Neutrophil (primary cell): ENCODE data around the gene FEZF2.

Experiments used
- H3K27ac ChIP-seq: fragments of 200-600 bp; sonication (generic); 2 replicates; pipeline ENCODE4 v1.5.1; 2016; ENCODE audit warnings: mild to moderate bottlenecking, moderate library complexity
- H3K27me3 ChIP-seq: fragments of 200-600 bp; sonication (generic); 2 replicates; pipeline ENCODE4 v1.6.0; 2016; ENCODE audit warnings: mild to moderate bottlenecking
- H3K36me3 ChIP-seq: fragments of 200-600 bp; sonication (generic); 2 replicates; pipeline ENCODE4 v1.5.1; 2017
- H3K4me1 ChIP-seq, 2 experiments: fragments of 200-600 bp in 1 of 2; sonication (generic) in 1 of 2; 1 replicate in 1 of 2; 2 replicates in 1 of 2; pipeline versions ENCODE4 v1.5.1 to v1.6.1; 2013 to 2016; ENCODE audit warnings: low read depth in 1 of 2, low read length in 1 of 2, mild to moderate bottlenecking in 1 of 2, moderate library complexity in 1 of 2; ENCODE audit not compliant: control insufficient read depth in 1 of 2, insufficient read depth in 1 of 2
- H3K4me3 ChIP-seq, 2 experiments: fragments of 200-600 bp in 1 of 2; sonication (generic) in 1 of 2; 1 replicate in 1 of 2; 2 replicates in 1 of 2; pipeline ENCODE4 v1.5.1; 2013 to 2016; ENCODE audit warnings: low read depth in 1 of 2, low read length in 1 of 2, mild to moderate bottlenecking in 1 of 2, moderate library complexity in 1 of 2
- H3K9me3 ChIP-seq: fragments of 200-600 bp; sonication (generic); 2 replicates; pipeline ENCODE4 v1.5.1; 2016
- CTCF ChIP-seq: fragments of 200-600 bp; sonication (generic); IDR thresholded peaks from 2 replicates; pipeline ENCODE4 v1.5.1; 2016; ENCODE audit warnings: antibody characterized with exemption

FEZF2 gene

GRCh38 chr3:62376906-62377877 is 3.8 kb upstream of the FEZF2 start:
- Histone ChIP-seq H3K36me3 (no peaks in the 10 kb centered on the region), H3K27me3 (peaks cover 100% of the 10 kb centered on the region), H3K4me3 (no peak overlapping the region), H3K27ac (no peak overlapping the region), H3K4me1 (no peaks in the 10 kb centered on the region), H3K9me3 (no peaks in the 10 kb centered on the region)
- no peak for TF ChIP-seq CTCF

- no peaks in the 10 kb centered on the region for H3K4me1 ChIP-seq
- no peaks in the 10 kb centered on the region for H3K9me3 ChIP-seq
- peaks cover 100% of the 10 kb centered on the region for H3K27me3 ChIP-seq
- no peak for TF ChIP-seq CTCF
- H3K36me3 ChIP-seq, result no peaks in the 10 kb centered on the region
- no peak overlapping the region for H3K4me3 ChIP-seq
- H3K27ac ChIP-seq, result no peak overlapping the region
Observed at GRCh38 chr3:62376454-62376720, 3.0 kb upstream of the FEZF2 start.

GRCh38 chr3:62375655-62376453 is 2.5 kb upstream of the FEZF2 start:
- peaks cover 100% of the 10 kb centered on the region for H3K27me3 ChIP-seq
- no peak for TF ChIP-seq CTCF
- H3K9me3 ChIP-seq, result no peaks in the 10 kb centered on the region

GRCh38 chr3:62374341-62375218 is 1.2 kb upstream of the FEZF2 start:
- Histone ChIP-seq H3K36me3 (no peaks in the 10 kb centered on the region), H3K27me3 (peaks cover 100% of the 10 kb centered on the region), H3K27ac (no peak overlapping the region), H3K4me1 (no peaks in the 10 kb centered on the region), H3K9me3 (no peaks in the 10 kb centered on the region), H3K4me3 (no peak overlapping the region)
- no peak for TF ChIP-seq CTCF

More at GRCh38 chr3:62375655-62376453, 2.5 kb upstream of the FEZF2 start:
- H3K4me3 ChIP-seq, result no peak overlapping the region
- H3K36me3 ChIP-seq, result no peaks in the 10 kb centered on the region
- no peak overlapping the region for H3K27ac ChIP-seq
- no peaks in the 10 kb centered on the region for H3K4me1 ChIP-seq

- no peak overlapping the region for H3K27ac ChIP-seq
- H3K36me3 ChIP-seq, result no peaks in the 10 kb centered on the region
- no peak overlapping the region for H3K4me3 ChIP-seq
- no peaks in the 10 kb centered on the region for H3K4me1 ChIP-seq
- H3K9me3 ChIP-seq, result no peaks in the 10 kb centered on the region
- H3K27me3 ChIP-seq, result peaks cover 100% of the 10 kb centered on the region
- no peak for TF ChIP-seq CTCF
Observed at GRCh38 chr3:62373714-62374333, 474 bp upstream of the FEZF2 start.
